Lung (tissue), 12 donors: ENCODE results near the gene ING5. TPM values are rescaled to one million over a fixed set of nuclear protein-coding genes. Genes with fewer than 3 reads are reported as not detected.

Experiments
- ATAC-seq: fragments of 200-7000 bp; cut with Tn5 transposase; one replicate; pipeline ENCODE4 v1.9.1; 2020; ENCODE audit warnings: moderate number of reproducible peaks; ENCODE audit not compliant: insufficient read depth, low FRiP score
- DNase-seq, 3 donors: peaks; one replicate each; pipeline ENCODE4 v3.0.0-alpha.2; 2013 to 2017
- H3K27ac ChIP-seq, 2 donors: one replicate each; pipeline ENCODE4 v1.5.1; 2013; ENCODE audit warnings: mild to moderate bottlenecking in 2 of 2, moderate library complexity in 2 of 2, control low read depth in 1 of 2, inconsistent platforms in 1 of 2, low read depth in 1 of 2, low read length in 1 of 2
- H3K27me3 ChIP-seq, 3 donors: one replicate each; pipeline ENCODE4 v1.5.1; 2013; ENCODE audit warnings: low read length in 2 of 3; ENCODE audit not compliant: control insufficient read depth in 3 of 3, insufficient read depth in 3 of 3
- H3K36me3 ChIP-seq, 4 donors: one replicate each; pipeline ENCODE4 v1.5.1; 2013; ENCODE audit warnings: low read length in 4 of 4, mild to moderate bottlenecking in 1 of 4, moderate library complexity in 1 of 4; ENCODE audit not compliant: control insufficient read depth in 4 of 4, insufficient read depth in 4 of 4
- H3K4me1 ChIP-seq, 5 donors: one replicate each; pipeline ENCODE4 v1.5.1; 2013; ENCODE audit warnings: low read length in 5 of 5, mild to moderate bottlenecking in 2 of 5, moderate library complexity in 1 of 5; ENCODE audit not compliant: control insufficient read depth in 5 of 5, insufficient read depth in 5 of 5
- H3K4me3 ChIP-seq: one replicate; pipeline ENCODE4 v1.5.1; 2013; ENCODE audit warnings: mild to moderate bottlenecking, control low read depth, moderate library complexity
- H3K9ac ChIP-seq, 2 donors: one replicate each; pipeline ENCODE4 v1.5.1; 2013; ENCODE audit warnings: low read length in 2 of 2, control low read depth in 1 of 2; ENCODE audit not compliant: insufficient read depth in 1 of 2
- H3K9me3 ChIP-seq, 4 donors: one replicate each; pipeline ENCODE4 v1.5.1; 2013; ENCODE audit warnings: low read length in 3 of 4, mild to moderate bottlenecking in 1 of 4, moderate library complexity in 1 of 4; ENCODE audit not compliant: control insufficient read depth in 4 of 4, insufficient read depth in 3 of 4
- WGBS, 2 donors: extraction: QIAGEN DNeasy Blood & Tissue Kit; methylation state at CpG; one replicate each; pipeline ENCODE4 v1.1.7; 2013; 5-methylcytosine and 5-hydroxymethylcytosine counted together
- polyA plus RNA-seq, 2 donors: library from polyadenylated mRNA; stranded (reverse); fragments of 200-250 nt; gene quantifications; one replicate each; pipeline ENCODE4 v1.2.1, GENCODE V29; 2013
- total RNA-seq, 2 donors: library from RNA; depleted of rRNA in 1 of 2; stranded (reverse); fragments of >200 nt in 1 of 2; gene quantifications; one replicate each; pipeline ENCODE4 v1.2.1, GENCODE V29; 2014 to 2021
- TF ChIP-seq, protein P1 (sequence below): IDR thresholded peaks from 2 replicates; pipeline ENCODE4 v1.5.1; 2012; ENCODE audit warnings: mild to moderate bottlenecking; ENCODE audit errors: control extremely low read depth, extremely low read depth
- donor health status: control.
- donor health status: control.
- donor health status: Bipolar disorder and iron deficiency.
- donor health status: healthy.
- donor health status: DM: yes; HTN: yes; CAD: no.

ING5 gene
- total and polyA plus RNA-seq, 4 donors, result 19.2 to 46.8 (median 31.1) TPM

DNA sequence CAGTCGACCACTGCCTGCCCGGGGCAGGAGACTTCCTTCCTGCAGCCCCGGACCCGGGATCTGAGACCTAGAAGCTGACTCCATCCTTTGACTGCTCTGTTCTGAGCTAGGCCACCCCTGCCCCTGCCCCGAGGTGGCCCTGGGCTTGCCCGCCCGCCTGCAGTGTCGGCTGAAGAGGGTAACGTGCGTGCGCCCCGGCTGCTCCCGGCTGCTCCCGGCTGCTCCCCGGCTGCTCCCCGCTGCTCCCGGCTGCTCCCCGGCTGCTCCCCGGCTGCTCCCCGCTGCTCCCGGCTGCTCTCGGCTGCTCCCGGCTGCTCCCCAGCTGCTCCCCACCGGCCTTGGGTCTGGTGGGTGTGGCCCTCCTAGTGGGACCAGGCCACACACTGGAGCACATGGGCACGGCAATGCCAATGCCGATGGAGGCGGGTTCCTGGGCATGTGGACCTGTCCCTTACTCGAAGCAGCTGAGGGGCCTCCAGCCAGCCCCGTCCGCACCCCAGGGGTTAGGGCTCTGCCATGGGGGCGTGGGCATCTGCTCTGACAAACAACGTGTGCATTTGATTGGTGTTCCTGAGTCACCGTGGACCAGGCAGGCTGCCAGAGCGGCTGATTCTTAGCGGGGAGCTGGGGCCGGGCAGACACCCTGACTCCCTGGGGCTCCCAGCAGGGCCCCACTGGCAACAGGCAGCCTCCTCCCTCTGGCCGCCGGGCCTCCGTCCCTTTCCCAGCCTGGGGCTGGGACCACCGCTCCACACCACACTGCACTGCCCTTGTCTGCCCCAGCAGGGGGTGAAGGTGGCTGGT, 72.8 kb downstream of the ING5 start:
- WGBS, 2 donors, result 62 to 66% methylated on average over 38 to 40 of the region's 40 CpGs
- Histone ChIP-seq H3K9me3 (no peaks in the 10 kb centered on the region), H3K4me1 (peaks cover 0 to 21% (median 3%) of the 10 kb centered on the region in 5 donors), H3K27me3 (no peaks in the 10 kb centered on the region), H3K9ac (no peak overlapping the region), H3K27ac (no peak overlapping the region), H3K36me3 (no peaks in the 10 kb centered on the region), H3K4me3 (no peak overlapping the region)
- TF ChIP-seq, protein P1, sequence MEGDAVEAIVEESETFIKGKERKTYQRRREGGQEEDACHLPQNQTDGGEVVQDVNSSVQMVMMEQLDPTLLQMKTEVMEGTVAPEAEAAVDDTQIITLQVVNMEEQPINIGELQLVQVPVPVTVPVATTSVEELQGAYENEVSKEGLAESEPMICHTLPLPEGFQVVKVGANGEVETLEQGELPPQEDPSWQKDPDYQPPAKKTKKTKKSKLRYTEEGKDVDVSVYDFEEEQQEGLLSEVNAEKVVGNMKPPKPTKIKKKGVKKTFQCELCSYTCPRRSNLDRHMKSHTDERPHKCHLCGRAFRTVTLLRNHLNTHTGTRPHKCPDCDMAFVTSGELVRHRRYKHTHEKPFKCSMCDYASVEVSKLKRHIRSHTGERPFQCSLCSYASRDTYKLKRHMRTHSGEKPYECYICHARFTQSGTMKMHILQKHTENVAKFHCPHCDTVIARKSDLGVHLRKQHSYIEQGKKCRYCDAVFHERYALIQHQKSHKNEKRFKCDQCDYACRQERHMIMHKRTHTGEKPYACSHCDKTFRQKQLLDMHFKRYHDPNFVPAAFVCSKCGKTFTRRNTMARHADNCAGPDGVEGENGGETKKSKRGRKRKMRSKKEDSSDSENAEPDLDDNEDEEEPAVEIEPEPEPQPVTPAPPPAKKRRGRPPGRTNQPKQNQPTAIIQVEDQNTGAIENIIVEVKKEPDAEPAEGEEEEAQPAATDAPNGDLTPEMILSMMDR, result no peak
- ATAC-seq, result no peak
- DNase-seq, result no peak

DNA sequence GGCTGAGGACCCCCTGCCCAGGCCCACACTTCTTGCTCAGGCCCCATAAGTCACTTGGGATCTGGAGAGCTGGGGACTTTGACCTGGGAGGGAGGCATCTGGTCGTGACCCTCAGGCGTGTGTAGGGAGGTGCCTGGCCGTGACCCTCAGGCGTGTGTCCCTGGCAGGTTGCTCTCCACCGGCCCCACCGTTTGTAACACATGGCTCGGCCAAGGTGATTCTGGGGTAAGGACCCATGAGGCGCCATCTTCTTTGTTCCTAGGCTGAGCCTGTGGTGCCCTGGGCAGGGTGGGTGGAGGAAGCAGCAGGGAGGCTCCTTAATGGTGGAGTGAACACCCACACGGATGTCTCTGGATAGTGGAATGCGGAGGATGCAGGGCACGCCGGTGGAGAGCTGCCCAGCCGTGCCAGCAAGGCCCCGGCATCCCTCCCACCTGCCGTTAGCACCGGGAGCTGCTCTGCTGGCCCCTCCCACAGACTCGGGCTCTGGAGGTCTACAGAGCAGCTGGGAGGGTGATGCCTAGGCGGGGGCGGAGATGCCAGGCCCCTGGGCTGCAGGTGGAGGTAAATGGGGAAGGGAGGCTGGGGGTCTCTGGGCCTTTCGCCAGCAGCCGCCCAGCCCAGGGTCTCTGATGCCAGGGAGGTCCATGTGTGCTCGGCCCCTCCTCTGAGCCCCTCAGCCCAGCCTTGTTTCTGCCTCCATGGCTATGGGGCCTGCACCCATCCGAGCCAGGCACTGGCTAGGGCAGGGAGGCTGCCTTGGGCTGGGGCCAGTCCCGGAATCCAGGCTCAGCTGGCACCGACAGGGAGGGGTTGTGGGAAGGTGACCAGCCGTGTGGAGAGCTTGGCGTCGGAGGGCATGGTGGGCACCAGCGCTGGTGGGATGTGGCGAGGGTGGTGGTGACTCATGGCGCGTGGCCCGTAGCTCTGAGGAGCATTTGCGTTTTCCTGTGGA, 73.7 kb downstream of the ING5 start:
- ATAC-seq, result no peak
- WGBS, 2 donors, result 77 to 82% methylated on average over 33 to 34 of the region's 34 CpGs
- no peaks in the 10 kb centered on the region for H3K27me3 ChIP-seq

DNA sequence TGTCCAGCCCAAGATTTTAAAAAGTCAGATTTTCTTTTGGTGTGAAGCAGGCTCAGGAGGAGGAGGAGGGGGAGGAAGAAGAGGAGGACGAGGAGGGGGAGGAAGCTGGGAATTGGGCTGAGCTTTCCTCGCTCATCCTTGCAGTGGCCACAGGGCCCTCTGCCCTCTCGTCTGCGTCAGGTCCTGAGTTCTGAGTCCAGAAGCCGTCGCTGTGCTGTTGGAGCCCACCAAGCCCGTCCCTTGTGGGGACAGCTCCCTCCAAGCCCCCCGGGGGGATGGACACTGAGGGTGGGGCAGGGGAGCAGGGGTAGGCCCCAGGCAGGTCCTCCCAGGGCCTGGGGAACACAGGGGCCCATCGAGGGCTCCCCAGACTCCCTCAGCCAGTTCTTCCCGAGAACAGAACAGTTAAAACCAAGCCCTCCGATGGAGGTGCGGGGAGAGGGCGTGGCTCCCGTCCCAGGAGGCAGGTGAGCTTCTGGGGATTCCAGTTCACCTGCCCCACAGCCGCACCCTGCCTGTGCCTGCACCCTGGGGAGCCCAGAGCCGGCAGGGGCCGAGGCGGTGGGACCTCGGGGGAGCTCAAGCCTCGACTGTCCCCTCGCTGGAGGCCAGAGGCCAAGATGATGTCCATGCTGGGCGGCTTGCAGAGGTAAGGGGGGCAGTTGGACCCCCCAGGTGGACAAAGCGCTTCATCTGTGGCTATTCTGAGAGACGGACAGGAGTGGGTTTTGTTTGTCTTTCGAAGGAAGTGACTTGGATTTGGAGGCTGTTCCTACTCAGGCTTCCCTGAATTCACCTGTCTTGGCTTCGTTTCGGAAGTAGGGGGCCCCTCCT, 74.7 kb downstream of the ING5 start, which contains the start of gene GAL3ST2:
TSS of gene GAL3ST2 (plus strand) at position 487 of the 834 bp plus-strand sequence. CDS start at position 621, 134 bp downstream.
- no peaks in the 10 kb centered on the region for H3K36me3 ChIP-seq
- TF ChIP-seq, protein P1, result no peak
- no peak for DNase-seq
- no peak within 1 kb of the TSS for H3K4me3 ChIP-seq
- H3K9me3 ChIP-seq, result no peaks in the 10 kb centered on the region
- no peak for ATAC-seq
- H3K4me1 ChIP-seq, result peaks cover 0 to 14% (median 0%) of the 10 kb centered on the region in 5 donors
- H3K27me3 ChIP-seq, result no peaks in the 10 kb centered on the region
- WGBS, 2 donors, result 80% methylated on average over 27 of the region's 27 CpGs
- H3K27ac ChIP-seq, result no peak within 1 kb of the TSS
- no peak within 1 kb of the TSS for H3K9ac ChIP-seq

More for the DNA sequence above, 73.7 kb downstream of the ING5 start:
- no peaks in the 10 kb centered on the region for H3K36me3 ChIP-seq
- H3K4me3 ChIP-seq, result no peak overlapping the region
- no peaks in the 10 kb centered on the region for H3K9me3 ChIP-seq
- H3K27ac ChIP-seq, result no peak overlapping the region
- no peak overlapping the region for H3K9ac ChIP-seq
- peak in 1 of 3 donors; percentile 11 for DNase-seq
- TF ChIP-seq, protein P1, result no peak
- H3K4me1 ChIP-seq, result peaks cover 0 to 21% (median 3%) of the 10 kb centered on the region in 5 donors
